G401 (cell line): ENCODE data around the gene NUDT10. TPM values are rescaled to one million over a fixed set of nuclear protein-coding genes. Genes with fewer than 3 reads are reported as not detected.
A peak's percentile ranks its signal among the peaks of the same experiment; 100 is the strongest.
"Not testable (repeated sequence)": the region's sequence is repeated elsewhere in the genome, so short reads cannot be mapped to it uniquely, and the experiment has no call there.

ENCODE experiments used
- DNase-seq: peaks from one replicate; pipeline ENCODE4 v3.0.0-alpha.2; 2015; ENCODE audit warnings: low spot score
- in situ Hi-C: cut with HindIII; loops from 2 replicates; pipeline ENCODE4 v1.10.0; 2016; ENCODE audit warnings: low sequenced_read_pairs, mixed read lengths
- total RNA-seq: library from RNA; depleted of rRNA; stranded (reverse); fragments of >200 nt; shearing (Covaris generic); gene quantifications from 2 replicates; pipeline ENCODE4 v1.2.3, GENCODE V29; 2014; rRNA removed

Gene NUDT10
- total RNA-seq: 0.12 TPM in 1 of 2 replicates, not detected in the other

DNA sequence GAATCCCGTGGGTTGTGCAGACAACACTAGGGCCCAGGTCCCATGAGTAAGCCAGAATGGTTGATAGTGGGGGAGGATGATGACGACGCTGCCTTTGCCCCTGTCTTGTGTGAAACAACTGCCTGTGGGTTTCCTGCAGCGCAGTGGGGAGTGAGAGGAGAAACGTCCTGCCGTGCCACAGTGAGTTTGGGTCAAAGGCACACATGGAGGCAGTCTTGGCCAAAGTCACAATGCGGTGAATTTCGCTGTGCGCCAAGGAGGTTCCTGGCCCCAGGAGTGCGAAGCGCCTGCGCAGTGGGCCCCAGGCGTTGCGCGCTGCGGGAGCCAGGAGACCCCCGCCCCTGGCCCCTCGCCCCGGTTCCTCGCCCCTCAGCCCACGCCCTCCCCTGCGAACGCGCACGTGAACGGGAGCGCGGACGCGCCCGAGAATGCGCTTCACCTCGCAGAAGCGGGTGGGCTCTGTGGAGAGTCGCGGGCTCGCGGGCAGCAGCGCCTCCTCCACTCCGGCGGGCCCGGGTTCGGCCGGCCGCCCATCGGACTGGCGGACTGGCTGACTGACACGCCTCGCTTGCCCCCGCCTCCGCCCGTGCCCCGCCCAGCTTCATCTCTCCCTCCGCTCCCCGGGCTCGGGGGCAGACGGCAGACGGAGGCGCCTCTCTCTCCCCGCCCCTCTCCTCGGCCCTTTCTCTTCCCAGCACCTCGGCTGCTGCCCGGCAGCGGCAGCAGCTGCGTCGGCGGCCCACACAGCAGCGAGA is at the start of gene NUDT10:
Gene NUDT10 (plus strand): TSS at position 635 of the 755 bp plus-strand sequence. CDS start 144 bp downstream, outside the sequence.
- peak; percentile 70 for DNase-seq
- in situ Hi-C loops: no loop called here

DNA sequence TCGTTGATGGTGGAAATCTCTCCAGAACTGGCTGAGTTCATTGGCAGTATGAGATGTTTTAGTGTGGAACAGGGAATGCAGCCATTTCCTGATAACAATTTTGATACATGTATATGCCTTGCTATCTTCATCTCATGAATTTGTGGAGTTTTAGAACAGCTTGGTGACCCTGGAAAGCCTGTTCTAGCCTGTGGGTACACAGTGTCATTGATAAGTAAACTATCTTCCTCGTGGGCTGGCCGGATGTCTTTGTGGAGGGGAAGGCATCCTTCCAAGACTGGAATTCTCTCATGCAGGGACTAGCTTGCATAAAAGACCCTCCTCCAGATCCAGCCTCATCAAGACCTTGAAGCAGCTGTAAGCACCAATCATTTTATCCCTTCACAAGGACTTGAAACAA is 40.2 kb upstream of the NUDT10 start:
- no peak for DNase-seq
- in situ Hi-C loops: no loop called here

DNA sequence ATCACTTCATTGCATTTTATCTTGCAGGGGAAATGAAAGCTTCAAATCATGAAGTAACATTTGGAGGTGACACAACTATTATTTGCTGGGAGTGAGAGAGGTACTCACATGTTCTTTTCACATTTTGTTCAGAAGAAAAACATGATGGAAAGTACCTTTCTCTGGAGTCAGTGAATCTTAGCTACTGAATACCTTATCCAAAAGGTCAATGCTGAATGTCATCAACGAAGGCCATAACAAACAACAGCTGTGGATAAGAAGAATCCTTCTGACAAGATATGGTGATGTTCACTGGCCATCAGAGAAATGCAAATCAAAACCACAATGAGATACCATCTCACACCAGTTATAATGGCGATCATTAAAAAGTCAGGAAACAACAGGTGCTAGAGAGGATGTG is 36.5 kb upstream of the NUDT10 start:
- DNase-seq: no peak
- in situ Hi-C loops: no loop called here

DNA sequence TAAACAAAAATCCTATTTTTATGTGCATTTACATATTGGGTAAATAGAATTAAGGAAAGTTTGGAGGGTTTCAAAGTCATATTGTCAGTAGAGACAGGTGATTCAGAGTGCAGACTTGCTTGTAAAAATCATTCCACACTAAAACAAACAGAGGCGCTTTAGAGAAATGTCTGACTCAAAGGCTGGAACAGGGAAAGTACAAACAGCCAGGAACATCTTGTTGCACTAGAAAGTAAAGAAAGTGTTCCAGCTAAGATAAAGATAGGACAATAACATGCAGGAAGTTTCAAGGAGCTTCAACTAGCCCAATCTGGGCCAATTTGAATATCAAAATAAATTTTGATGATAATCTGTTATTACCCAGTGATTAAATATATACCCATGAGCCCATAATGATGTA is 16.4 kb upstream of the NUDT10 start:
- in situ Hi-C loops: no loop called here
- no peak for DNase-seq

DNA sequence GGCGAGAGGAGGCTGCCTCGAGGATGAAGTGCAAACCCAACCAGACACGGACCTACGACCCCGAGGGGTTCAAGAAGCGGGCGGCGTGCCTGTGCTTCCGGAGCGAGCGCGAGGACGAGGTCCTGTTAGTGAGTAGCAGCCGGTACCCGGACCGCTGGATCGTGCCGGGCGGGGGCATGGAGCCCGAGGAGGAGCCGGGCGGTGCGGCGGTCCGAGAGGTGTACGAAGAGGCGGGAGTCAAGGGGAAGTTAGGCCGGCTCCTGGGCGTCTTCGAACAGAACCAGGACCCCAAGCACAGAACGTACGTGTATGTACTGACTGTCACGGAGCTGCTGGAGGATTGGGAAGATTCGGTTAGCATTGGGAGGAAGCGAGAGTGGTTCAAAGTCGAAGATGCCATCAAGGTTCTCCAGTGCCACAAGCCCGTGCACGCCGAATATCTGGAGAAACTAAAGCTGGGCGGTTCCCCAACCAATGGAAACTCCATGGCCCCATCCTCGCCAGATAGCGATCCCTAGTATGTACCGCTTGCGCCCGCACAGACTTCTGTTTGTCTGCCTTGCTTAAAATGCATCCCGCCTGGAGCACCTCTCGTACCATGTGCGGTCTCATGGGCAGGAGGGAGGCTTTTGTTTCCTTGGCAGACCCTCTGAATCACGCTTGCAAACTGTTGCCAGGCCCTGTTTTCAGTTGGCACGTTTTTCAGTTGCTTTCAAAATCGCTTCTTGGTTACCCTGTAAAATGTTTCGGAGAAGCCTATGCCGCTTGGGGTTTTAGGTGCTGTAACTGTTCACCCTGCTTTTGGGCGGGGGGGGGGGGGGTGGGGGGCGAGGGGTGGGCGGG is 542 bp downstream of the NUDT10 start:
- in situ Hi-C loops: not testable (repeated sequence)
- DNase-seq: peak; percentile 24

DNA sequence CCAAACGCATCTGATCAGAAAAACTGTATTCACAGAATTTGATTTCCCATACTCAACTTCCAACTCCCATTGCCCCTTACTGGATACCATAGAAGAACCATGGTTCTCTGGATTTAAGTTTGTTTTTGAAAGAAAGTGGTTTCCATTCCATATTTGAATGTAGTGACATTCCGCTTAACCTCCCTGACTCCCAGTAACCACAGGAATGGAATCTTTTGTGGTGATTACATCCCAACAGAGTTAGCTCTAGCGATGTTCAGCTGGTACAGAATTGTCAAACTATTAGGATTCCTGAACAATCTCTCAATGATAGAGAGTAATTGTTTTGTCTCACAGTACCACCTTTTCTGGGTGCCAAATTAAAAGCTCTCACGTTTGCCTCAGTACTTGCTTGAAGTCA is 1.7 kb downstream of the NUDT10 start:
- DNase-seq: no peak
- in situ Hi-C loops: no loop called here

DNA sequence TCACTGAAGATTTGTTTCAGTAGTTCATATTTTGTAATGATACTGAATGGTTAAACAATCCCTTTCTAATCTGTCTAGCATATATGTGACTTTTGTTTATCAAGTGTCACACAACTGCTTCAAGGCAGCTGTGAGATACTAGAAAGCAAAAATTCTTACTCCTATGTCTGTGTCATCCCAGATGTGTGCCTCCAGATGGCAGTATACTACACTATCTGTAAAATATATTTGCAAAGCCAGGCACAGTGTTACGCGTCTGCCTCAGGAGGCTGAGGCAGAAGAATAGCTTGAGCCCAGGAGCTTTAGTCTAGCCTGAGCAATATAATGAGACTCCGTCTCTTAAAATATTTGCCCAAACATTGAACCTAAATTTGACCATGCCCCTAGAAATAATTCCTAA is 4.0 kb downstream of the NUDT10 start:
- in situ Hi-C loops: no loop called here
- peak; percentile 27 for DNase-seq

DNA sequence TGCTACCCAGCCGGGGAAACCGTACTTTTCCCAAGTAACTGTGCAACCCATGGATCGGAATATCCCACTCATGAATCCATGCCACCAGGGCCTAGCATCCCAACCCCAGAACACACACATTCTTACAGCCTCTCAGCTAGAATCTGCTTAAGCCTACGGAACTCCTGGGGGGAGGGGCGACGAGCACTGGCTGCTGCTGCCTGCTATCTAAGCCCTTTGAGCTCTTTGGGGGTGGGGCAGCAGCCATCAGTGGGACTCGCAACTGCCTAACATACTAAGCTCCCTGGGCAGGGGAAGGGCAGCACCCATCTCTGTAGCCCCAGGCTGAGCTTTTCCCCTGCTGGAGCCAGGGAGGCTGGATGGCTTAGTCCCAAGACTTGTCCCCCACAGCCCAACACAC is 28.6 kb downstream of the NUDT10 start:
- in situ Hi-C loops: no loop called here
- DNase-seq: no peak

DNA sequence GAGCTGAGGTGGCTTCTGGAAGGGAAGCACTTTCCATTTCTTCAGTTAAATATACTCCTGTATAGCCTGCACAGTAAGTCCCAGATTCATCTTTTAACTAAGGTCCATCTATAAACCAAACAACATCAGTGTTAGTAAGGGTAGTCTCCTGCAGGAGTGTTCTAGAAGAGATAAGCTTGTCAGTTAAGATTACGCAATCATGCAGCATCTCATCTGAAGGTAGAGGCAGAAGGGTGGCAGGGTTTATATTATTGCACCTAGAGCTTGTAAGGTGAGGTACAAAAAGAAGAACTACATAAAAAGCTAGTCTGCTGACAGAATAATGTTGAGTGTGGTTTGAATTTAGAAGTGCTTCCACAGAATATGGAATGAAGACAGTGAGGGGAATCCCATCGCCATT is 44.0 kb downstream of the NUDT10 start:
- DNase-seq: no peak
- in situ Hi-C loops: no loop called here

Other genes with a start within 250 kb of the NUDT10 start
- 3.0 and 3.1 TPM in 2 replicates for gene NUDT11, start 163.8 kb downstream of the NUDT10 start, total RNA-seq